Inflammatory macrophage treated with lipopolysaccharide for 1 hour (primary cell): ENCODE results near the gene METTL25B.

Experiments used
- DNase-seq, 2 donors: peaks; one replicate each; pipeline ENCODE4 v3.0.0-alpha.2; 2020 to 2022

METTL25B gene

GRCh38 chr1:156773607-156774006 lies 45.3 kb downstream of the METTL25B start:
- DNase-seq, result no peak

- no peak for DNase-seq
These were observed 47.5 kb downstream of the METTL25B start for GRCh38 chr1:156775799-156776198.

GRCh38 chr1:156776942-156777341 lies 48.7 kb downstream of the METTL25B start:
- DNase-seq, result no peak

- DNase-seq, result no peak
These were observed 49.3 kb downstream of the METTL25B start for GRCh38 chr1:156777573-156777972.

- DNase-seq, result peak in 1 of 2 donors; percentile 55
These were observed 53.4 kb downstream of the METTL25B start for GRCh38 chr1:156781585-156782186.

GRCh38 chr1:156785458-156785857 lies 57.2 kb downstream of the METTL25B start:
- no peak for DNase-seq
